Keratinocyte (primary cell): ENCODE results near the gene FBP1. TPM values are rescaled to one million over a fixed set of nuclear protein-coding genes. Genes with fewer than 3 reads are reported as not detected.

Experiments
- DNase-seq: peaks from one replicate; pipeline ENCODE4 v3.0.0-alpha.2; 2011; ENCODE audit warnings: low read depth, missing footprints, low spot score
- FAIRE-seq: peaks from 2 replicates; lab custom pipeline; 2011; peaks lifted over from hg19 to GRCh38; lab: Jason Lieb, UNC
- H2AFZ ChIP-seq: 2 replicates; pipeline ENCODE4 v1.6.0; 2012; ENCODE audit warnings: low read length, control low read depth, inconsistent platforms; ENCODE audit not compliant: control insufficient read depth
- H3K27ac ChIP-seq: 2 replicates; pipeline ENCODE4 v1.5.1; 2011; ENCODE audit warnings: low read length; ENCODE audit not compliant: control insufficient read depth, insufficient read depth
- H3K27me3 ChIP-seq: 3 replicates; pipeline ENCODE4 v1.6.0; 2011; ENCODE audit warnings: low read length; ENCODE audit not compliant: control insufficient read depth, insufficient read depth; ENCODE audit errors: extremely low read depth
- H3K36me3 ChIP-seq, 2 experiments: 2 replicates in 1 of 2; 3 replicates in 1 of 2; pipeline ENCODE4 v1.5.1; 2011; ENCODE audit warnings: low read length in 2 of 2, mild to moderate bottlenecking in 1 of 2; ENCODE audit not compliant: control insufficient read depth in 2 of 2, insufficient read depth in 2 of 2; ENCODE audit errors: extremely low read depth in 1 of 2
- H3K4me1 ChIP-seq: 3 replicates; pipeline ENCODE4 v1.5.1; 2011; ENCODE audit warnings: low read length; ENCODE audit not compliant: control insufficient read depth, insufficient read depth; ENCODE audit errors: extremely low read depth
- H3K4me2 ChIP-seq: 3 replicates; pipeline ENCODE4 v1.6.0; 2011; ENCODE audit warnings: low read depth, low read length; ENCODE audit not compliant: control insufficient read depth, insufficient read depth; ENCODE audit errors: extremely low read depth
- H3K4me3 ChIP-seq, 3 experiments: fragments of 200-600 bp in 1 of 3; sonication (generic) in 1 of 3; 2 replicates in 2 of 3; 3 replicates in 1 of 3; pipeline ENCODE4 v1.5.1; 2011 to 2016; ENCODE audit warnings: low read length in 3 of 3, mild to moderate bottlenecking in 3 of 3, control low read depth in 2 of 3, inconsistent platforms in 1 of 3, low read depth in 1 of 3, mixed read lengths in 1 of 3, mixed run types in 1 of 3, moderate library complexity in 1 of 3; ENCODE audit not compliant: control insufficient read depth in 2 of 3, insufficient read depth in 2 of 3; ENCODE audit errors: extremely low read depth in 1 of 3
- H3K79me2 ChIP-seq: 2 replicates; pipeline ENCODE4 v1.6.0; 2012; ENCODE audit warnings: low read length; ENCODE audit not compliant: control insufficient read depth, insufficient read depth
- H3K9ac ChIP-seq: 3 replicates; pipeline ENCODE4 v1.6.0; 2011; ENCODE audit warnings: low read length; ENCODE audit not compliant: control insufficient read depth, insufficient read depth; ENCODE audit errors: extremely low read depth
- H3K9me1 ChIP-seq: 3 replicates; pipeline ENCODE4 v1.6.0; 2011; ENCODE audit warnings: low read length; ENCODE audit not compliant: control insufficient read depth, insufficient read depth; ENCODE audit errors: extremely low read depth
- H3K9me3 ChIP-seq: 2 replicates; pipeline ENCODE4 v1.5.1; 2012; ENCODE audit warnings: low read depth, low read length; ENCODE audit not compliant: control insufficient read depth
- H4K20me1 ChIP-seq: 3 replicates; pipeline ENCODE4 v1.6.0; 2011; ENCODE audit warnings: low read length; ENCODE audit not compliant: control insufficient read depth, insufficient read depth; ENCODE audit errors: extremely low read depth
- CTCF ChIP-seq, 3 experiments: IDR thresholded peaks in 1 of 3; conservative IDR thresholded peaks in 1 of 3; optimal IDR thresholded peaks in 1 of 3; 2 replicates in 2 of 3; 3 replicates in 1 of 3; pipeline versions ENCODE3 to v1.5.1; 2011; ENCODE audit warnings: low read length in 3 of 3, mild to moderate bottlenecking in 3 of 3, moderate library complexity in 2 of 3, control low read depth in 1 of 3, inconsistent platforms in 1 of 3; ENCODE audit not compliant: insufficient read depth in 2 of 3; ENCODE audit errors: extremely low read depth in 1 of 3
- EZH2 ChIP-seq: IDR thresholded peaks from one replicate; pipeline ENCODE4 v1.6.1; 2012; ENCODE audit warnings: inconsistent platforms, mild to moderate bottlenecking, low read length, moderate library complexity
- dilution Hi-C: fragments of 300-500 bp; cut with MboI; formaldehyde crosslinking; loops from one replicate; pipeline ENCODE4 v1.7.0; 2020; ENCODE audit warnings: low sequenced_read_pairs; ENCODE audit not compliant: extremely low pct_ligation_motif_present
- polyA plus RNA-seq, 5 experiments: library from polyadenylated mRNA; depleted of rRNA in 3 of 5; stranded (reverse) in 3 of 5; stranded (forward) in 1 of 5; unstranded in 1 of 5; fragments of >200 nt; gene quantifications; 1 replicate in 1 of 5; 2 replicates in 3 of 5; 3 replicates in 1 of 5; pipeline versions ENCODE4 v1.2.1 to v1.2.3, GENCODE V29; 2011 to 2012; ENCODE audit warnings: missing spikeins in 2 of 5, low read depth in 1 of 5, low replicate concordance in 1 of 5

FBP1 gene
- polyA plus RNA-seq, 1 donor (not counting 4 experiments of a cell fraction or from before 2014, with no cell fraction given) = 0.16 TPM

- no peak overlapping the region for H3K4me2 ChIP-seq
- no peaks in the 10 kb centered on the region for H3K9me3 ChIP-seq
- DNase-seq (no peak), FAIRE-seq (no peak)
- H3K36me3 ChIP-seq = no peaks in the 10 kb centered on the region
- H3K27me3 ChIP-seq = no peaks in the 10 kb centered on the region
- H3K9me1 ChIP-seq = no peaks in the 10 kb centered on the region
- TF ChIP-seq CTCF (optimal IDR thresholded peaks at IDR 0.05 in 1 of 3, IDR thresholded peaks at IDR 0.05 in 1 of 3, conservative IDR thresholded peaks at IDR 0.05 in 1 of 3; ENCODE audit: extremely low read depth in 1 of 3, insufficient read depth in 2 of 3, low read length in 3 of 3) (no peak), EZH2 (no peak)
- H4K20me1 ChIP-seq = no peaks in the 10 kb centered on the region
- H3K4me3 ChIP-seq = no peak overlapping the region
- H3K79me2 ChIP-seq = no peaks in the 10 kb centered on the region
- H3K27ac ChIP-seq = no peak overlapping the region
- H3K9ac ChIP-seq = no peak overlapping the region
- H3K4me1 ChIP-seq = no peaks in the 10 kb centered on the region
- dilution Hi-C loops = no loop called here
- H2AFZ ChIP-seq = no peak overlapping the region
These were observed 46.0 kb upstream of the FBP1 start for GRCh38 chr9:94685359-94685758.

- no peaks in the 10 kb centered on the region for H4K20me1 ChIP-seq
- no peak overlapping the region for H3K4me2 ChIP-seq
- no peaks in the 10 kb centered on the region for H3K27me3 ChIP-seq
- FAIRE-seq (peak; percentile 67), DNase-seq (no peak)
- H3K27ac ChIP-seq = no peak overlapping the region
- no peak overlapping the region for H3K4me3 ChIP-seq
- no peaks in the 10 kb centered on the region for H3K9me1 ChIP-seq
- H3K79me2 ChIP-seq = no peaks in the 10 kb centered on the region
- dilution Hi-C loops = no loop called here
- H3K36me3 ChIP-seq = no peaks in the 10 kb centered on the region
- TF ChIP-seq CTCF (optimal IDR thresholded peaks at IDR 0.05 in 1 of 3, IDR thresholded peaks at IDR 0.05 in 1 of 3, conservative IDR thresholded peaks at IDR 0.05 in 1 of 3; ENCODE audit: extremely low read depth in 1 of 3, insufficient read depth in 2 of 3, low read length in 3 of 3) = peak; percentile 69 to 78 (median 71)
- TF ChIP-seq EZH2 = no peak
- no peaks in the 10 kb centered on the region for H3K9me3 ChIP-seq
- no peak overlapping the region for H3K9ac ChIP-seq
- no peaks in the 10 kb centered on the region for H3K4me1 ChIP-seq
- H2AFZ ChIP-seq = peak overlapping the region; percentile 45
These were observed 42.2 kb upstream of the FBP1 start for GRCh38 chr9:94681508-94681907.
